Jurkat, Clone E6-1 (cell line): ENCODE data around the gene RPL27A.

Experiments
- DNase-seq: peaks from one replicate; pipeline ENCODE4 v3.0.0-alpha.2; 2011; ENCODE audit warnings: low read depth, low spot score
- H3K4me3 ChIP-seq: 2 replicates; pipeline ENCODE4 v1.5.1; 2011; ENCODE audit warnings: mild to moderate bottlenecking, low read length, control low read depth, moderate library complexity

RPL27A gene

GRCh38 chr11:8732748-8733241 lies 50.2 kb downstream of the RPL27A start:
- DNase-seq, result no peak

GRCh38 chr11:8733852-8734251 lies 51.3 kb downstream of the RPL27A start:
- no peak for DNase-seq
- H3K4me3 ChIP-seq, result no peak overlapping the region

More at GRCh38 chr11:8732748-8733241, 50.2 kb downstream of the RPL27A start:
- no peak overlapping the region for H3K4me3 ChIP-seq

GRCh38 chr11:8735094-8735493 lies 52.5 kb downstream of the RPL27A start:
- H3K4me3 ChIP-seq, result no peak overlapping the region
- DNase-seq, result no peak

- no peak for DNase-seq
Observed at GRCh38 chr11:8739309-8739793, 56.8 kb downstream of the RPL27A start.

More at GRCh38 chr11:8739309-8739793, 56.8 kb downstream of the RPL27A start:
- H3K4me3 ChIP-seq, result no peak overlapping the region
